NT2/D1 (cell line): ENCODE results near the gene HSPA4.

Source experiments
- DNase-seq: peaks from one replicate; pipeline ENCODE4 v3.0.0-alpha.2; 2011; ENCODE audit warnings: low read depth, low spot score
- H3K27me3 ChIP-seq: 2 replicates; pipeline ENCODE4 v1.6.0; 2011; ENCODE audit warnings: mild to moderate bottlenecking; ENCODE audit not compliant: insufficient read length, insufficient read depth
- H3K36me3 ChIP-seq: 2 replicates; pipeline ENCODE4 v1.6.1; 2011; ENCODE audit warnings: mild to moderate bottlenecking, low read length, mixed read lengths; ENCODE audit not compliant: insufficient read depth, insufficient read length
- H3K4me1 ChIP-seq: 2 replicates; pipeline ENCODE4 v1.5.1; 2011; ENCODE audit not compliant: insufficient read depth, insufficient read length
- H3K4me3 ChIP-seq: 2 replicates; pipeline ENCODE4 v1.5.1; 2011; ENCODE audit warnings: low read depth; ENCODE audit not compliant: insufficient read length
- H3K9ac ChIP-seq: 2 replicates; pipeline ENCODE4 v1.6.0; 2011; ENCODE audit warnings: low read depth; ENCODE audit not compliant: insufficient read length
- H3K9me3 ChIP-seq: 2 replicates; pipeline ENCODE4 v1.5.1; 2011; ENCODE audit warnings: mild to moderate bottlenecking, low read length; ENCODE audit not compliant: insufficient read depth
- SUZ12 ChIP-seq: IDR thresholded peaks from 2 replicates; pipeline ENCODE4 v1.6.1; 2011; ENCODE audit not compliant: insufficient read length, insufficient read depth; ENCODE audit errors: extremely low read depth
- YY1 ChIP-seq: IDR thresholded peaks from 2 replicates; pipeline ENCODE4 v1.6.1; 2011; ENCODE audit not compliant: insufficient read length, insufficient read depth
- ZNF274 ChIP-seq: IDR thresholded peaks from 2 replicates; pipeline ENCODE4 v1.6.1; 2011; ENCODE audit warnings: mild to moderate bottlenecking, low read depth, low read length

HSPA4 gene

GRCh38 chr5:133141746-133142145 is 89.9 kb downstream of the HSPA4 start:
- TF ChIP-seq YY1 (no peak), ZNF274 (no peak), SUZ12 (no peak)
- no peaks in the 10 kb centered on the region for H3K9me3 ChIP-seq
- no peak overlapping the region for H3K4me3 ChIP-seq
- DNase-seq: no peak
- H3K9ac ChIP-seq: no peak overlapping the region
- no peaks in the 10 kb centered on the region for H3K4me1 ChIP-seq
- no peaks in the 10 kb centered on the region for H3K27me3 ChIP-seq
- H3K36me3 ChIP-seq: no peaks in the 10 kb centered on the region

DNA sequence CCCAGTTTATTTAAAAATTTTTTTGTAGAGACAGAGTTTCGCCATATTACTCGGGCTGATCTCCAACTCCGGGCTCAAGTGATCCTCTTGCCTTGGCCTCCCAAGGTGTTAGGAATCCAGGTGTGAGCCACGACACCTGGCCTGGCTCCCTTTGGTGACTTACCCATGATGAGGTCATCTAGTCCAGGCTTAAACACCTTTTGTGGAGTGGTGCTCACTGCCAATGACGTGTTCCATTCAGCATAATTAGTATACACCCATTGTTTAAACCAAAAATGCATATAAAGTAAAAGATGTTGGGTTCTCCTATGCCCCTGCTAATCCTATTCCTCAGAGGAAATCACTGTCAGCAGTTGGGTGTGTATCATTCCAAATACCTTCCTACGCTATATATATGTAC is 91.0 kb downstream of the HSPA4 start:
- no peaks in the 10 kb centered on the region for H3K9me3 ChIP-seq
- no peaks in the 10 kb centered on the region for H3K27me3 ChIP-seq
- no peak for DNase-seq
- H3K4me3 ChIP-seq: no peak overlapping the region
- no peak for TF ChIP-seq YY1
- TF ChIP-seq SUZ12: no peak
- no peak for TF ChIP-seq ZNF274
- H3K4me1 ChIP-seq: peaks cover under 1% of the 10 kb centered on the region
- H3K36me3 ChIP-seq: no peaks in the 10 kb centered on the region
- no peak overlapping the region for H3K9ac ChIP-seq

GRCh38 chr5:133144245-133144981 is 92.6 kb downstream of the HSPA4 start:
- Histone ChIP-seq H3K9ac (no peak overlapping the region), H3K4me3 (no peak overlapping the region), H3K36me3 (no peaks in the 10 kb centered on the region), H3K9me3 (no peaks in the 10 kb centered on the region), H3K27me3 (no peaks in the 10 kb centered on the region), H3K4me1 (peaks cover 2% of the 10 kb centered on the region)
- TF ChIP-seq YY1 (no peak), ZNF274 (no peak), SUZ12 (no peak)
- DNase-seq: no peak

GRCh38 chr5:133145436-133146170 is 93.8 kb downstream of the HSPA4 start:
- TF ChIP-seq YY1: no peak
- no peak for TF ChIP-seq SUZ12
- H3K4me3 ChIP-seq: no peak overlapping the region
- H3K36me3 ChIP-seq: no peaks in the 10 kb centered on the region
- no peaks in the 10 kb centered on the region for H3K27me3 ChIP-seq
- DNase-seq: no peak
- H3K9me3 ChIP-seq: no peaks in the 10 kb centered on the region
- peaks cover 2% of the 10 kb centered on the region for H3K4me1 ChIP-seq
- no peak overlapping the region for H3K9ac ChIP-seq

- H3K9ac ChIP-seq: no peak overlapping the region
- no peak for TF ChIP-seq ZNF274
- TF ChIP-seq SUZ12: no peak
- no peak for TF ChIP-seq YY1
- H3K9me3 ChIP-seq: no peaks in the 10 kb centered on the region
- H3K36me3 ChIP-seq: no peaks in the 10 kb centered on the region
- no peak for DNase-seq
- H3K27me3 ChIP-seq: no peaks in the 10 kb centered on the region
- no peak overlapping the region for H3K4me3 ChIP-seq
- peaks cover 2% of the 10 kb centered on the region for H3K4me1 ChIP-seq
Observed at GRCh38 chr5:133147411-133147810, 95.6 kb downstream of the HSPA4 start.

DNA sequence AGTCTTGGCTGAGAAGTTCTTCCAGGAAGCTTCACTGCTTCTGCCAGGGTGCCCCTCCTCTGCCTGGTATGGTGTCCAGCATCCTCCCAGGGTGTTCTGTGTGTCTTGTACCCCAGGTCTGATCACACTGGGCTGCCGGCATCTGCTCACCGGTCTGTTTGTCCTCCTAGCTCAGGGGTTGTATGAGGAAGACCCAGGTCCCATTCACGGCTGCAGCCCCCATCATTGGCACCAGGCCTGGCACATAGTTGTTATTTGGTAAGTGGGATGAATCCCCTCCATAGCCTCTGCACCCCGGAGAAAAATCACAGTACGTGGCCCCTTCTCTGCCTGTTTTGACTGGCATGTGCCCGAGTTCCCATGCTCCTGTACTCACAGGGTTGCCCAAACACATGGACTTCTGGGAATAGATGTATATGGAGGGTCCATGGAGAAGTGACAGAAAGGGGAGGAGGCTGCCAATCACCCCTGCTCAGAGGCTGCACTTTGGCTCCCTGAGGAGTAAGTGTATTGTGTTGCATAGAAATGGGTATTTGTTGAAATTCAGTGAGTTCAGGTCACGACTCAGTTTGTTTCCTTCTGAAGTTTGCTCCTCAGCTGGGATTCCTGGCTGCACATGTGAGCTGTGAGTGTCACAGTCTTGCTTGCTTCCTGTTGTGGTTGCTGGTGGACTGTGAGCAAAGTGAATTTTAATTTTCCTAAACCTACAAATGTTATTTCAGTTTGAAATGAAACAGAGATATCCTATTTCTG is 96.2 kb downstream of the HSPA4 start:
- Histone ChIP-seq H3K4me1 (peaks cover 2% of the 10 kb centered on the region), H3K9ac (no peak overlapping the region), H3K9me3 (no peaks in the 10 kb centered on the region), H3K27me3 (no peaks in the 10 kb centered on the region), H3K36me3 (no peaks in the 10 kb centered on the region), H3K4me3 (no peak overlapping the region)
- no peak for DNase-seq
- TF ChIP-seq YY1 (no peak), SUZ12 (no peak), ZNF274 (no peak)

GRCh38 chr5:133149345-133149744 is 97.5 kb downstream of the HSPA4 start:
- no peak for DNase-seq
- Histone ChIP-seq H3K36me3 (no peaks in the 10 kb centered on the region), H3K4me3 (no peak overlapping the region), H3K4me1 (peaks cover 2% of the 10 kb centered on the region), H3K9me3 (no peaks in the 10 kb centered on the region), H3K27me3 (no peaks in the 10 kb centered on the region), H3K9ac (no peak overlapping the region)
- TF ChIP-seq SUZ12 (no peak), ZNF274 (no peak), YY1 (no peak)
